Glutamatergic neuron (in vitro differentiated cells): ENCODE measurements around the gene PTGR2. TPM values are rescaled to one million over a fixed set of nuclear protein-coding genes. Genes with fewer than 3 reads are reported as not detected.

Source experiments
- DNase-seq: peaks from one replicate; pipeline ENCODE4 v3.0.0; 2022
- H3K27ac Mint-ChIP-seq: one replicate; pipeline ENCODE4 v1.8.0; 2020; ENCODE audit warnings: mild to moderate bottlenecking, mixed read lengths, inconsistent platforms; ENCODE audit not compliant: unreplicated experiment
- H3K27me3 Mint-ChIP-seq: one replicate; pipeline ENCODE4 v1.8.0; 2020; ENCODE audit warnings: mild to moderate bottlenecking, moderate library complexity, mixed read lengths, inconsistent platforms; ENCODE audit not compliant: unreplicated experiment
- H3K36me3 Mint-ChIP-seq: one replicate; pipeline ENCODE4 v1.8.0; 2020; ENCODE audit warnings: mild to moderate bottlenecking, mixed read lengths, inconsistent platforms; ENCODE audit not compliant: unreplicated experiment
- H3K4me1 Mint-ChIP-seq: one replicate; pipeline ENCODE4 v1.8.0; 2020; ENCODE audit warnings: mild to moderate bottlenecking, low read depth, mixed read lengths, inconsistent platforms; ENCODE audit not compliant: unreplicated experiment
- H3K4me3 Mint-ChIP-seq: one replicate; pipeline ENCODE4 v1.8.0; 2020; ENCODE audit warnings: mild to moderate bottlenecking, mixed read lengths, inconsistent platforms; ENCODE audit not compliant: unreplicated experiment
- H3K9me3 Mint-ChIP-seq: one replicate; pipeline ENCODE4 v1.8.0; 2020; ENCODE audit warnings: mild to moderate bottlenecking, moderate library complexity, mixed read lengths, inconsistent platforms; ENCODE audit not compliant: unreplicated experiment
- CTCF ChIP-seq: fragments of 200-600 bp; sonication (generic); IDR thresholded peaks from one replicate; pipeline ENCODE4 v1.5.0; 2021; ENCODE audit not compliant: partially characterized antibody, unreplicated experiment
- total RNA-seq: library from RNA; stranded (reverse); fragmentation: NEBNext Ultra II Directional; extraction: Animal tissue kit (Norgen Biotek cat#: 25700); gene quantifications from one replicate; pipeline ENCODE4 v1.2.1, GENCODE V29; 2021; ENCODE audit not compliant: unreplicated experiment

The PTGR2 gene
- total RNA-seq, 1 donor from 2014 or later: 8.7 TPM

- no peak overlapping the region for H3K4me3 Mint-ChIP-seq
- H3K9me3 Mint-ChIP-seq: no peaks in the 10 kb centered on the region
- H3K27me3 Mint-ChIP-seq: no peaks in the 10 kb centered on the region
- no peak for DNase-seq
- TF ChIP-seq CTCF: no peak
- H3K4me1 Mint-ChIP-seq: no peaks in the 10 kb centered on the region
- no peaks in the 10 kb centered on the region for H3K36me3 Mint-ChIP-seq
- H3K27ac Mint-ChIP-seq: no peak overlapping the region
Observed at GRCh38 chr14:73842201-73842600, 9.4 kb upstream of the PTGR2 start.

GRCh38 chr14:73842851-73843250, 8.8 kb upstream of the PTGR2 start:
- no peaks in the 10 kb centered on the region for H3K4me1 Mint-ChIP-seq
- H3K27ac Mint-ChIP-seq: no peak overlapping the region
- TF ChIP-seq CTCF: no peak
- H3K27me3 Mint-ChIP-seq: no peaks in the 10 kb centered on the region
- no peak overlapping the region for H3K4me3 Mint-ChIP-seq
- no peaks in the 10 kb centered on the region for H3K36me3 Mint-ChIP-seq
- DNase-seq: no peak
- H3K9me3 Mint-ChIP-seq: no peaks in the 10 kb centered on the region

GRCh38 chr14:73843296-73843695, 8.3 kb upstream of the PTGR2 start:
- Mint-ChIP-seq H3K9me3 (no peaks in the 10 kb centered on the region), H3K4me3 (no peak overlapping the region), H3K36me3 (no peaks in the 10 kb centered on the region), H3K27me3 (no peaks in the 10 kb centered on the region), H3K27ac (no peak overlapping the region), H3K4me1 (no peaks in the 10 kb centered on the region)
- no peak for DNase-seq
- TF ChIP-seq CTCF: no peak

GRCh38 chr14:73846947-73847346, 4.7 kb upstream of the PTGR2 start:
- Mint-ChIP-seq H3K4me1 (no peaks in the 10 kb centered on the region), H3K4me3 (no peak overlapping the region), H3K27me3 (no peaks in the 10 kb centered on the region)

GRCh38 chr14:73851000-73851399, 631 bp upstream of the PTGR2 start:
- peak overlapping the region; percentile 99 for H3K4me3 Mint-ChIP-seq
- H3K4me1 Mint-ChIP-seq: no peaks in the 10 kb centered on the region
- H3K9me3 Mint-ChIP-seq: peaks cover 1% of the 10 kb centered on the region
- TF ChIP-seq CTCF: no peak
- no peak for DNase-seq
- no peaks in the 10 kb centered on the region for H3K36me3 Mint-ChIP-seq
- H3K27ac Mint-ChIP-seq: peak overlapping the region; percentile 55
- H3K27me3 Mint-ChIP-seq: no peaks in the 10 kb centered on the region

More at GRCh38 chr14:73846947-73847346, 4.7 kb upstream of the PTGR2 start:
- Mint-ChIP-seq H3K9me3 (peaks cover 1% of the 10 kb centered on the region), H3K36me3 (no peaks in the 10 kb centered on the region), H3K27ac (no peak overlapping the region)
- no peak for TF ChIP-seq CTCF
- no peak for DNase-seq
